ENCODE measurements around the gene IPPK. TPM values are rescaled to one million over a fixed set of nuclear protein-coding genes. Genes with fewer than 3 reads are reported as not detected.

Gene IPPK
- total RNA-seq, 8 experiments from 2014 or later: 5.5 to 22.3 (median 9.6) TPM

- ATAC-seq (replicated peaks in 6 of 8): no peak
- H3K27ac ChIP-seq: no peak overlapping the region
Observed at GRCh38 chr9:92613268-92614122, 56.4 kb downstream of the IPPK start.

GRCh38 chr9:92612816-92613215, 57.1 kb downstream of the IPPK start:
- 48 to 100% (median 84%) methylated on average over 1 to 11 of the region's 11 CpGs; no CpG with 5 or more reads in 2 of the 10 experiments for WGBS, 10 experiments
- Histone ChIP-seq H3K27ac (no peak overlapping the region), H3K4me3 (no peak overlapping the region), H3K4me1 (replicated peaks in 1 of 2) (peaks cover 20 to 21% of the 10 kb centered on the region in 2 donors)
- in situ Hi-C loops (cut with MboI; ENCODE audit: low pct_unique_long_range_greater_than_20kb in 2 of 9, low sequenced_read_pairs in 9 of 9, unreplicated experiment in 9 of 9): loop anchor here in 1 of 9 experiments (25.0 kb wide), 1 partner anchor 276 kb away; the partner anchor contains the start of genes CENPP and NOL8
- ATAC-seq (replicated peaks in 6 of 8): no peak

More at GRCh38 chr9:92613268-92614122, 56.4 kb downstream of the IPPK start:
- 90 to 100% (median 96%) methylated on average over 4 to 10 of the region's 23 CpGs; no CpG with 5 or more reads in 4 of the 10 experiments for WGBS, 10 experiments
- Histone ChIP-seq H3K4me3 (no peak overlapping the region), H3K4me1 (replicated peaks in 1 of 2) (peaks cover 14 to 15% of the 10 kb centered on the region in 2 donors)
- in situ Hi-C loops (cut with MboI; ENCODE audit: low pct_unique_long_range_greater_than_20kb in 2 of 9, low sequenced_read_pairs in 9 of 9, unreplicated experiment in 9 of 9): loop anchor here in 1 of 9 experiments (25.0 kb wide), 1 partner anchor 276 kb away; the partner anchor contains the start of genes CENPP and NOL8

- Histone ChIP-seq H3K27ac (no peak overlapping the region), H3K4me3 (no peak overlapping the region), H3K4me1 (replicated peaks in 1 of 2) (peaks cover 21% of the 10 kb centered on the region in 2 donors)
- WGBS, 10 experiments: 80 to 100% (median 96%) methylated on average over 1 to 5 of the region's 5 CpGs; no CpG with 5 or more reads in 1 of the 10 experiments
- in situ Hi-C loops (cut with MboI; ENCODE audit: low pct_unique_long_range_greater_than_20kb in 2 of 9, low sequenced_read_pairs in 9 of 9, unreplicated experiment in 9 of 9): loop anchor here in 1 of 9 experiments (25.0 kb wide), 1 partner anchor 275 kb away; the partner anchor contains the start of genes CENPP and NOL8
- no peak for ATAC-seq (replicated peaks in 6 of 8)
Observed at GRCh38 chr9:92612292-92612691, 57.6 kb downstream of the IPPK start.

- WGBS, 10 experiments: 79 to 90% (median 80%) methylated on average over 2 to 5 of the region's 10 CpGs; no CpG with 5 or more reads in 6 of the 10 experiments
- in situ Hi-C loops (cut with MboI; ENCODE audit: low pct_unique_long_range_greater_than_20kb in 2 of 9, low sequenced_read_pairs in 9 of 9, unreplicated experiment in 9 of 9): loop anchor here in 1 of 9 experiments (25.0 kb wide), 1 partner anchor 274 kb away; the partner anchor contains the start of genes CENPP and NOL8
- H3K4me1 ChIP-seq (replicated peaks in 1 of 2): peaks cover 21% of the 10 kb centered on the region in 2 donors
- no peak for ATAC-seq (replicated peaks in 6 of 8)
- no peak overlapping the region for H3K27ac ChIP-seq
- no peak overlapping the region for H3K4me3 ChIP-seq
Observed at GRCh38 chr9:92611621-92612285, 58.2 kb downstream of the IPPK start.

- H3K27ac ChIP-seq: no peak overlapping the region
- 85 to 100% (median 96%) methylated on average over 3 to 5 of the region's 32 CpGs; no CpG with 5 or more reads in 4 of the 10 experiments for WGBS, 10 experiments
Observed at GRCh38 chr9:92610470-92611420, 59.2 kb downstream of the IPPK start.

GRCh38 chr9:92608909-92609445, 61.0 kb downstream of the IPPK start:
- WGBS, 10 experiments: 0 to 60% (median 22%) methylated on average over 2 to 8 of the region's 11 CpGs; no CpG with 5 or more reads in 5 of the 10 experiments
- in situ Hi-C loops (cut with MboI; ENCODE audit: low pct_unique_long_range_greater_than_20kb in 2 of 9, low sequenced_read_pairs in 9 of 9, unreplicated experiment in 9 of 9): loop anchor here in 1 of 9 experiments (25.0 kb wide), 1 partner anchor 272 kb away; the partner anchor contains the start of genes CENPP and NOL8
- ATAC-seq (replicated peaks in 6 of 8): peak; percentile 12 to 99 (median 97)
- Histone ChIP-seq H3K27ac (peak overlapping the region; percentile 94 to 96), H3K4me3 (no peak overlapping the region), H3K4me1 (replicated peaks in 1 of 2) (peaks cover 21% of the 10 kb centered on the region in 2 donors)

More at GRCh38 chr9:92610470-92611420, 59.2 kb downstream of the IPPK start:
- no peak for ATAC-seq (replicated peaks in 6 of 8)
- peaks cover 21% of the 10 kb centered on the region in 2 donors for H3K4me1 ChIP-seq (replicated peaks in 1 of 2)
- in situ Hi-C loops (cut with MboI; ENCODE audit: low pct_unique_long_range_greater_than_20kb in 2 of 9, low sequenced_read_pairs in 9 of 9, unreplicated experiment in 9 of 9): loop anchor here in 1 of 9 experiments (25.0 kb wide), 1 partner anchor 273 kb away; the partner anchor contains the start of genes CENPP and NOL8
- no peak overlapping the region for H3K4me3 ChIP-seq

GRCh38 chr9:92608241-92608908, 61.6 kb downstream of the IPPK start:
- in situ Hi-C loops (cut with MboI; ENCODE audit: low pct_unique_long_range_greater_than_20kb in 2 of 9, low sequenced_read_pairs in 9 of 9, unreplicated experiment in 9 of 9): loop anchor here in 1 of 9 experiments (25.0 kb wide), 1 partner anchor 271 kb away; the partner anchor contains the start of genes CENPP and NOL8
- Histone ChIP-seq H3K27ac (peak overlapping the region; percentile 94 to 96), H3K4me3 (no peak overlapping the region), H3K4me1 (replicated peaks in 1 of 2) (peaks cover 21% of the 10 kb centered on the region in 2 donors)
- peak in 1 of 8 experiments; percentile 2 for ATAC-seq (replicated peaks in 6 of 8)
- WGBS, 10 experiments: 36 to 100% (median 72%) methylated on average over 2 to 10 of the region's 10 CpGs; no CpG with 5 or more reads in 2 of the 10 experiments

- Histone ChIP-seq H3K4me1 (replicated peaks in 1 of 2) (peaks cover 21% of the 10 kb centered on the region in 2 donors), H3K4me3 (no peak overlapping the region), H3K27ac (peak overlapping the region in 1 of 2 donors; percentile 96)
- 0 to 90% (median 69%) methylated on average over 1 to 4 of the region's 4 CpGs; no CpG with 5 or more reads in 7 of the 10 experiments for WGBS, 10 experiments
- in situ Hi-C loops (cut with MboI; ENCODE audit: low pct_unique_long_range_greater_than_20kb in 2 of 9, low sequenced_read_pairs in 9 of 9, unreplicated experiment in 9 of 9): loop anchor here in 1 of 9 experiments (25.0 kb wide), 1 partner anchor 270 kb away; the partner anchor contains the start of genes CENPP and NOL8
- ATAC-seq (replicated peaks in 6 of 8): peak in 3 of 8 experiments; percentile 64 to 88 (median 77)
Observed at GRCh38 chr9:92607773-92608172, 62.2 kb downstream of the IPPK start.

GRCh38 chr9:92607088-92607487, 62.8 kb downstream of the IPPK start:
- 0 to 100% (median 17%) methylated on average over 1 to 2 of the region's 2 CpGs; no CpG with 5 or more reads in 3 of the 10 experiments for WGBS, 10 experiments
- in situ Hi-C loops (cut with MboI; ENCODE audit: low pct_unique_long_range_greater_than_20kb in 2 of 9, low sequenced_read_pairs in 9 of 9, unreplicated experiment in 9 of 9): loop anchor here in 1 of 9 experiments (25.0 kb wide), 1 partner anchor 270 kb away; the partner anchor contains the start of genes CENPP and NOL8
- Histone ChIP-seq H3K4me3 (no peak overlapping the region), H3K4me1 (replicated peaks in 1 of 2) (peaks cover 21% of the 10 kb centered on the region in 2 donors), H3K27ac (no peak overlapping the region)
- ATAC-seq (replicated peaks in 6 of 8): peak in 1 of 8 experiments; percentile 9

GRCh38 chr9:92605224-92605623, 64.7 kb downstream of the IPPK start:
- Histone ChIP-seq H3K27ac (no peak overlapping the region), H3K4me3 (no peak overlapping the region), H3K4me1 (replicated peaks in 1 of 2) (peaks cover 21% of the 10 kb centered on the region in 2 donors)
- 60 to 100% (median 93%) methylated on average over 1 to 5 of the region's 5 CpGs for WGBS, 10 experiments
- ATAC-seq (replicated peaks in 6 of 8): no peak
- in situ Hi-C loops (cut with MboI; ENCODE audit: low pct_unique_long_range_greater_than_20kb in 2 of 9, low sequenced_read_pairs in 9 of 9, unreplicated experiment in 9 of 9): loop anchor here in 1 of 9 experiments (25.0 kb wide), 1 partner anchor 268 kb away; the partner anchor contains the start of genes CENPP and NOL8

- in situ Hi-C loops (cut with MboI; ENCODE audit: low pct_unique_long_range_greater_than_20kb in 2 of 9, low sequenced_read_pairs in 9 of 9, unreplicated experiment in 9 of 9): loop anchor here in 1 of 9 experiments (25.0 kb wide), 1 partner anchor 267 kb away; the partner anchor contains the start of genes CENPP and NOL8
- H3K4me3 ChIP-seq: no peak overlapping the region
- 38 to 100% (median 91%) methylated on average over 2 to 4 of the region's 5 CpGs for WGBS, 10 experiments
- H3K4me1 ChIP-seq (replicated peaks in 1 of 2): peaks cover 11 to 12% of the 10 kb centered on the region in 2 donors
- no peak overlapping the region for H3K27ac ChIP-seq
- no peak for ATAC-seq (replicated peaks in 6 of 8)
Observed at GRCh38 chr9:92603990-92604389, 65.9 kb downstream of the IPPK start.

Measured in motor neuron (in vitro differentiated cells).